ENCODE data around the gene CDK6.

CDK6 gene

GRCh38 chr7:92731335-92732063 lies 104.9 kb downstream of the CDK6 start:
- Histone ChIP-seq H3K4me1 (ENCODE audit: insufficient read depth, low read length, severe bottlenecking) (peaks cover 17% of the 10 kb centered on the region), H2AFZ (ENCODE audit: low read length) (no peak overlapping the region), H4K20me1 (ENCODE audit: insufficient read depth, low read length) (no peaks in the 10 kb centered on the region), H3K27me3 (ENCODE audit: insufficient read depth, low read length) (no peaks in the 10 kb centered on the region), H3K36me3 (ENCODE audit: insufficient read depth, low read length) (no peaks in the 10 kb centered on the region; the same call in 1 of the 2 replicates), H3K27ac (ENCODE audit: low read depth, low read length, poor library complexity, severe bottlenecking) (peak overlapping the region; percentile 50), H3K9me2 (ENCODE audit: low read depth, low read length) (no peaks in the 10 kb centered on the region), H3F3A (ENCODE audit: insufficient read depth, low read length) (no peaks in the 10 kb centered on the region), H3K9me3 (ENCODE audit: low read length) (no peaks in the 10 kb centered on the region), H3K4me2 (ENCODE audit: low read length) (no peak overlapping the region), H3K79me2 (ENCODE audit: insufficient read depth, low read length) (no peaks in the 10 kb centered on the region), H3K4me3 (ENCODE audit: low read depth, low read length, poor library complexity, severe bottlenecking) (no peak overlapping the region), H3K9ac (ENCODE audit: low read length) (no peak overlapping the region)
- TF ChIP-seq EZH2 (IDR thresholded peaks at IDR 0.05; ENCODE audit: borderline replicate concordance, low read length) = no peak
- no peak for TF ChIP-seq CTCF (IDR thresholded peaks at IDR 0.05; ENCODE audit: low read length)

GRCh38 chr7:92730808-92731207 lies 105.6 kb downstream of the CDK6 start:
- Histone ChIP-seq H3K9me3 (ENCODE audit: low read length) (no peaks in the 10 kb centered on the region), H3K79me2 (ENCODE audit: insufficient read depth, low read length) (no peaks in the 10 kb centered on the region), H4K20me1 (ENCODE audit: insufficient read depth, low read length) (no peaks in the 10 kb centered on the region), H2AFZ (ENCODE audit: low read length) (no peak overlapping the region), H3K4me3 (ENCODE audit: low read depth, low read length, poor library complexity, severe bottlenecking) (no peak overlapping the region), H3F3A (ENCODE audit: insufficient read depth, low read length) (no peaks in the 10 kb centered on the region), H3K4me2 (ENCODE audit: low read length) (no peak overlapping the region), H3K9ac (ENCODE audit: low read length) (no peak overlapping the region), H3K9me2 (ENCODE audit: low read depth, low read length) (no peaks in the 10 kb centered on the region), H3K27ac (ENCODE audit: low read depth, low read length, poor library complexity, severe bottlenecking) (peak overlapping the region; percentile 11), H3K4me1 (ENCODE audit: insufficient read depth, low read length, severe bottlenecking) (peaks cover 17% of the 10 kb centered on the region), H3K36me3 (ENCODE audit: insufficient read depth, low read length) (peaks cover under 1% of the 10 kb centered on the region; the same call in 1 of the 2 replicates), H3K27me3 (ENCODE audit: insufficient read depth, low read length) (no peaks in the 10 kb centered on the region)
- TF ChIP-seq CTCF (IDR thresholded peaks at IDR 0.05; ENCODE audit: low read length) (no peak), EZH2 (IDR thresholded peaks at IDR 0.05; ENCODE audit: borderline replicate concordance, low read length) (no peak)

DNA sequence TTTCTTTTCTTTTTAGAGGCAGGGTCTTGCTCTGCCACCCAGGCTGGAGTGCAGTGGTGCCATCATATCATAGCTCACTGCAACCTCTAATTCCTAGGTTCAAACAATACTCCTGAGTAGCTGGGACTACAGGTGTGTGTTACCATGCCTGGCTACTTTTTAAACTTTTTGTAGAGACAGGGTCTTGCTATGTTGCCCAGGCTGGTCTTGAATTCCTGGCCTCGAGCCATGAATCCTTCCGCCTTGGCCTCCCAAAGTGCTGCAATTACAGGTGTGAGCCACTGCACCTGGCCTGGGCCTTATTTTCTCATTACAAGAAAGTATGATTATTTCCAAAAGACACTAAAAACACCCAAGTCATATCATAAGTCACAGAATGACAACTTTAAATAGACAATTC lies 106.6 kb downstream of the CDK6 start:
- Histone ChIP-seq H3K4me3 (ENCODE audit: low read depth, low read length, poor library complexity, severe bottlenecking) (no peak overlapping the region), H3K27me3 (ENCODE audit: insufficient read depth, low read length) (no peaks in the 10 kb centered on the region), H2AFZ (ENCODE audit: low read length) (no peak overlapping the region), H3K79me2 (ENCODE audit: insufficient read depth, low read length) (no peaks in the 10 kb centered on the region), H3K9ac (ENCODE audit: low read length) (no peak overlapping the region), H3K9me2 (ENCODE audit: low read depth, low read length) (no peaks in the 10 kb centered on the region), H3K9me3 (ENCODE audit: low read length) (no peaks in the 10 kb centered on the region), H3K27ac (ENCODE audit: low read depth, low read length, poor library complexity, severe bottlenecking) (no peak overlapping the region), H3K4me2 (ENCODE audit: low read length) (no peak overlapping the region), H3F3A (ENCODE audit: insufficient read depth, low read length) (no peaks in the 10 kb centered on the region), H4K20me1 (ENCODE audit: insufficient read depth, low read length) (no peaks in the 10 kb centered on the region), H3K36me3 (ENCODE audit: insufficient read depth, low read length) (peaks cover 11% of the 10 kb centered on the region; the same call in 1 of the 2 replicates), H3K4me1 (ENCODE audit: insufficient read depth, low read length, severe bottlenecking) (peaks cover 17% of the 10 kb centered on the region)
- no peak for TF ChIP-seq CTCF (IDR thresholded peaks at IDR 0.05; ENCODE audit: low read length)
- TF ChIP-seq EZH2 (IDR thresholded peaks at IDR 0.05; ENCODE audit: borderline replicate concordance, low read length) = no peak

Data from OCI-LY1 (cell line).